ENCODE measurements around the gene MYOD1. TPM values are rescaled to one million over a fixed set of nuclear protein-coding genes. Genes with fewer than 3 reads are reported as not detected.

Gene MYOD1
- total RNA-seq, 6 experiments from 2014 or later = not detected

DNA sequence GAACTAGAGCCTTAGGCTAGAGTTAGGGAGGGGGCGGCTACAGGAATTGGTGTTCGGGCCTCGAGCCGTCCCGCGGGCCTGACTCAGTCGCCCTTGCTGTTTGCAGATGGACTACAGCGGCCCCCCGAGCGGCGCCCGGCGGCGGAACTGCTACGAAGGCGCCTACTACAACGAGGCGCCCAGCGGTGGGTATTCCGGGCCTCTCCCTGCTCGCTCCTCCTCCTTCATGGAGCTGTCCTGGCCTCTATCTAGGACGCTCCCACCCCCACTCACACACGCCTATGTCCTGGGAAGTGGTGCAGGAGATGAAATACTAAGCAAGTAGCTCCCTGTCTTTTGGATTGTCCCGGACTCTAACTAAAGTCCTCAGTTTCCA, 1.4 kb downstream of the MYOD1 start:
- intact Hi-C loops (cut with DNase I) = loop anchor here in 1 of 2 donors (5.0 kb wide), 1 partner anchor 118 kb away; no protein-coding TSS in a partner anchor
- WGBS (ENCODE audit: insufficient coverage, low coverage, low lambda C conversion rate, missing lambda C conversion rate) = 4% methylated on average over 14 of the region's 24 CpGs
- Histone ChIP-seq H3K4me1 (no peaks in the 10 kb centered on the region), H3K27me3 (peaks cover 18 to 41% of the 10 kb centered on the region in 2 donors), H3K36me3 (no peaks in the 10 kb centered on the region), H3K9me3 (no peaks in the 10 kb centered on the region), H3K4me3 (no peak overlapping the region), H3K27ac (no peak overlapping the region)
- ATAC-seq (no peak), DNase-seq (no peak)
- no peak for TF ChIP-seq POLR2A (IDR thresholded peaks at IDR 0.05)
- TF ChIP-seq CTCF (IDR thresholded peaks at IDR 0.05) = no peak

DNA sequence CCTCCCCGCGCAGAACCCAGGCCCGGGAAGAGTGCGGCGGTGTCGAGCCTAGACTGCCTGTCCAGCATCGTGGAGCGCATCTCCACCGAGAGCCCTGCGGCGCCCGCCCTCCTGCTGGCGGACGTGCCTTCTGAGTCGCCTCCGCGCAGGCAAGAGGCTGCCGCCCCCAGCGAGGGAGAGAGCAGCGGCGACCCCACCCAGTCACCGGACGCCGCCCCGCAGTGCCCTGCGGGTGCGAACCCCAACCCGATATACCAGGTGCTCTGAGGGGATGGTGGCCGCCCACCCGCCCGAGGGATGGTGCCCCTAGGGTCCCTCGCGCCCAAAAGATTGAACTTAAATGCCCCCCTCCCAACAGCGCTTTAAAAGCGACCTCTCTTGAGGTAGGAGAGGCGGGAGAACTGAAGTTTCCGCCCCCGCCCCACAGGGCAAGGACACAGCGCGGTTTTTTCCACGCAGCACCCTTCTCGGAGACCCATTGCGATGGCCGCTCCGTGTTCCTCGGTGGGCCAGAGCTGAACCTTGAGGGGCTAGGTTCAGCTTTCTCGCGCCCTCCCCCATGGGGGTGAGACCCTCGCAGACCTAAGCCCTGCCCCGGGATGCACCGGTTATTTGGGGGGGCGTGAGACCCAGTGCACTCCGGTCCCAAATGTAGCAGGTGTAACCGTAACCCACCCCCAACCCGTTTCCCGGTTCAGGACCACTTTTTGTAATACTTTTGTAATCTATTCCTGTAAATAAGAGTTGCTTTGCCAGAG, 2.0 kb downstream of the MYOD1 start:
- Histone ChIP-seq H3K9me3 (no peaks in the 10 kb centered on the region), H3K36me3 (no peaks in the 10 kb centered on the region), H3K27me3 (peaks cover 18 to 41% of the 10 kb centered on the region in 2 donors), H3K27ac (no peak overlapping the region), H3K4me1 (no peaks in the 10 kb centered on the region), H3K4me3 (no peak overlapping the region)
- 9% methylated on average over 27 of the region's 56 CpGs for WGBS (ENCODE audit: insufficient coverage, low coverage, low lambda C conversion rate, missing lambda C conversion rate)
- ATAC-seq (no peak), DNase-seq (no peak)
- intact Hi-C loops (cut with DNase I) = loop anchor here in 1 of 2 donors (5.0 kb wide), 1 partner anchor 119 kb away; no protein-coding TSS in a partner anchor
- TF ChIP-seq POLR2A (IDR thresholded peaks at IDR 0.05) (no peak), CTCF (IDR thresholded peaks at IDR 0.05) (no peak)

DNA sequence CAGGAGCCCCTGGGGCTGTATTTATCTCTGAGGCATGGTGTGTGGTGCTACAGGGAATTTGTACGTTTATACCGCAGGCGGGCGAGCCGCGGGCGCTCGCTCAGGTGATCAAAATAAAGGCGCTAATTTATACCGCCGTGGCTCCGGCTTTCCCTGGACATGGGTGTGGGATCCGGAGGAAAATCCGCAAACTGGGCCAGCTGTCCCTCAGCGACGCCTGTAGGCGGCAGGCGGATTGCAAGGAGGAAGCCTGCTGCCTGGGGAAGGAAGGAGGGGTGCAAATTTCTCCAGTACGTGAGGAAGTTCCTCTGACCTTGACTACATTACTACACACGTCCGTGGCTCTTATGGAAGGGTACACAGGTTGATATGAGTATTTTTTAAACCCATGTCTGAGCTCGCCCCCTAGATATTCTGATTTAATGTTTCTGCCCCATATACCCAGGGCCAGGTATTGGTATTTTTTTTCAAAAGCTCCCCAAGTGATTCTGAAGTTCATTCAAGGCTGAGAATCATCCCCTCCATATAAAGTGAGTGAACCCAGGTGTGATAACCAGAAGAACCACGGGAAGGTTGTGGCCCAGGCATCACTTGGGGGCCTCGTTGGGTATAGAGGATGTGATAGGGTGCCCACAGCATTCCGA, 2.8 kb downstream of the MYOD1 start:
- no peaks in the 10 kb centered on the region for H3K4me1 ChIP-seq
- intact Hi-C loops (cut with DNase I) = loop anchor here in 1 of 2 donors (5.0 kb wide), 1 partner anchor 120 kb away; no protein-coding TSS in a partner anchor
- H3K9me3 ChIP-seq = no peaks in the 10 kb centered on the region
- DNase-seq = peak in 1 of 3 donors; percentile 36
- no peak overlapping the region for H3K27ac ChIP-seq
- ATAC-seq = peak in 3 of 4 donors; percentile 43 to 68 (median 45)
- H3K27me3 ChIP-seq = peaks cover 18 to 41% of the 10 kb centered on the region in 2 donors
- WGBS (ENCODE audit: insufficient coverage, low coverage, low lambda C conversion rate, missing lambda C conversion rate) = 12% methylated on average over 12 of the region's 25 CpGs
- no peaks in the 10 kb centered on the region for H3K36me3 ChIP-seq
- H3K4me3 ChIP-seq = no peak overlapping the region
- TF ChIP-seq POLR2A (IDR thresholded peaks at IDR 0.05) = no peak
- peak in 3 of 4 donors; percentile 34 to 40 (median 37) for TF ChIP-seq CTCF (IDR thresholded peaks at IDR 0.05)

DNA sequence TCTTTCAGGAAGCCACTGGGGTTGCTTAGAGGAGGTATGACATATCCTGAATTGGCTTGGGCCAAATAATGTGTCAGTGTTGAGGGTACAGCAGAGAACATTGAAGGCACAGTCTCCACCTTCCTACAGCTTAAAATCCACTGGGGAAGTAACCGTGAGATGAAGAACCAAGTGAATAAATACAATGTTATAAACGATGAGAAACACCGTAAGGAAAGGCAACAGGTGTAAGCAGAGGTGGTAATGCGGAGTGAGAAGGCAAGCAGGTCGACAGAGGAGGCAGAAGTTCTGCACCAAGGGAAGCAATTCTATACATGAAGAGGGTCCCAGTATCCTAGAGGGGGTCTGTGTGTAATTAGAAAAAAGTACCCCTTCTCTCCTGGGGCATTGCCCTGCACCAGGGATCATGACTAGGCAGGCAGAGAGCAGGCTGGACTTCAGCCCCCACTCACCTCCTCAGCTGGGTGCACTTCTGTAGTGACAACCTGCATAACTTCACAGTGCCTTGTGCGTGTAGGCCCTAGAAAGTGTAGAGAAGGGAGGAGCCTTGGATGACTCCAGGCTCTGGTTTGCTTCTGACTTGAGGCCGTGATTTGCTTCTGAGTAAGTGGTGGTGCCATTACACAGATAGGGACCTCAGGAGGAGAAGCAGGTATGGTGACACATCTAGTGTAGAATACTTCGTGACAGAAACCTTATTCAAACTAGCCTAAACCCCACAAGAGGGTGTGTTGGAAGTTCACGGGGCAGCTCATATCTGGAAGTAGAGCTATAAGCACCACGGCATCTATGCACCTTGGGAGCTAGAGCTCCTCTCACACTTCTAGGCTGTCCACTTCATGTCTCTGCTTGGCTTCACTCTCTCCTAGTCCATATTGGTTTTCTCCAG, 4.9 kb downstream of the MYOD1 start:
- TF ChIP-seq CTCF (IDR thresholded peaks at IDR 0.05) (no peak), POLR2A (IDR thresholded peaks at IDR 0.05) (no peak)
- Histone ChIP-seq H3K36me3 (no peaks in the 10 kb centered on the region), H3K27me3 (peaks cover 10 to 34% of the 10 kb centered on the region in 2 donors), H3K9me3 (no peaks in the 10 kb centered on the region), H3K4me3 (no peak overlapping the region), H3K4me1 (no peaks in the 10 kb centered on the region), H3K27ac (no peak overlapping the region)
- WGBS (ENCODE audit: insufficient coverage, low coverage, low lambda C conversion rate, missing lambda C conversion rate) = 57% methylated on average over 7 of the region's 10 CpGs
- intact Hi-C loops (cut with DNase I) = loop anchor here in 1 of 2 donors (5.0 kb wide), 1 partner anchor 122 kb away; no protein-coding TSS in a partner anchor
- DNase-seq (no peak), ATAC-seq (no peak)
